ENCODE data around the gene PTGER4.
"Not testable (repeated sequence)": the region's sequence is repeated elsewhere in the genome, so short reads cannot be mapped to it uniquely, and the experiment has no call there.

The PTGER4 gene

GRCh38 chr5:40655138-40655537 lies 24.6 kb upstream of the PTGER4 start:
- Mint-ChIP-seq H3K4me1 (ENCODE audit: low read depth) (peaks cover 67% of the 10 kb centered on the region), H3K4me3 (peak overlapping the region; percentile 86), H3K27ac (peak overlapping the region; percentile 93), H3K9me3 (peaks cover 3% of the 10 kb centered on the region), H3K27me3 (ENCODE audit: low read depth) (no peaks in the 10 kb centered on the region), H3K36me3 (ENCODE audit: low read depth) (peaks cover 8% of the 10 kb centered on the region)
- DNase-seq (ENCODE audit: low spot score): no peak

GRCh38 chr5:40656091-40656490 lies 23.6 kb upstream of the PTGER4 start:
- not testable (repeated sequence) for H3K27ac Mint-ChIP-seq; H3K27me3 Mint-ChIP-seq (ENCODE audit: low read depth); H3K9me3 Mint-ChIP-seq; H3K36me3 Mint-ChIP-seq (ENCODE audit: low read depth); DNase-seq (ENCODE audit: low spot score)
- peak overlapping the region; percentile 56 for H3K4me3 Mint-ChIP-seq
- H3K4me1 Mint-ChIP-seq (ENCODE audit: low read depth): peaks cover 59% of the 10 kb centered on the region

GRCh38 chr5:40656766-40657165 lies 22.9 kb upstream of the PTGER4 start:
- Mint-ChIP-seq H3K4me1 (ENCODE audit: low read depth) (peaks cover 55% of the 10 kb centered on the region), H3K27me3 (ENCODE audit: low read depth) (no peaks in the 10 kb centered on the region), H3K27ac (no peak overlapping the region), H3K36me3 (ENCODE audit: low read depth) (peaks cover 3% of the 10 kb centered on the region), H3K4me3 (no peak overlapping the region), H3K9me3 (peaks cover 3% of the 10 kb centered on the region)
- no peak for DNase-seq (ENCODE audit: low spot score)

GRCh38 chr5:40660751-40661150 lies 19.0 kb upstream of the PTGER4 start:
- no peak overlapping the region for H3K27ac Mint-ChIP-seq
- no peak overlapping the region for H3K4me3 Mint-ChIP-seq
- H3K9me3 Mint-ChIP-seq: peaks cover 3% of the 10 kb centered on the region
- H3K4me1 Mint-ChIP-seq (ENCODE audit: low read depth): peaks cover 22% of the 10 kb centered on the region
- no peak for DNase-seq (ENCODE audit: low spot score)
- H3K27me3 Mint-ChIP-seq (ENCODE audit: low read depth): no peaks in the 10 kb centered on the region
- H3K36me3 Mint-ChIP-seq (ENCODE audit: low read depth): peaks cover 3% of the 10 kb centered on the region

GRCh38 chr5:40665635-40666298 lies 13.9 kb upstream of the PTGER4 start:
- Mint-ChIP-seq H3K4me1 (ENCODE audit: low read depth) (peaks cover 22% of the 10 kb centered on the region), H3K4me3 (no peak overlapping the region), H3K9me3 (no peaks in the 10 kb centered on the region), H3K36me3 (ENCODE audit: low read depth) (no peaks in the 10 kb centered on the region), H3K27me3 (ENCODE audit: low read depth) (no peaks in the 10 kb centered on the region), H3K27ac (no peak overlapping the region)
- DNase-seq (ENCODE audit: low spot score): no peak

- Mint-ChIP-seq H3K36me3 (ENCODE audit: low read depth) (no peaks in the 10 kb centered on the region), H3K27ac (no peak overlapping the region), H3K27me3 (ENCODE audit: low read depth) (no peaks in the 10 kb centered on the region), H3K9me3 (no peaks in the 10 kb centered on the region), H3K4me1 (ENCODE audit: low read depth) (peaks cover 27% of the 10 kb centered on the region), H3K4me3 (no peak overlapping the region)
- no peak for DNase-seq (ENCODE audit: low spot score)
These were observed 13.1 kb upstream of the PTGER4 start for GRCh38 chr5:40666657-40667056.

GRCh38 chr5:40667161-40667663 lies 12.5 kb upstream of the PTGER4 start:
- Mint-ChIP-seq H3K36me3 (ENCODE audit: low read depth) (no peaks in the 10 kb centered on the region), H3K27ac (no peak overlapping the region), H3K4me1 (ENCODE audit: low read depth) (peaks cover 29% of the 10 kb centered on the region), H3K9me3 (no peaks in the 10 kb centered on the region), H3K4me3 (no peak overlapping the region), H3K27me3 (ENCODE audit: low read depth) (no peaks in the 10 kb centered on the region)
- DNase-seq (ENCODE audit: low spot score): no peak

- peaks cover 52% of the 10 kb centered on the region for H3K4me1 Mint-ChIP-seq (ENCODE audit: low read depth)
- no peaks in the 10 kb centered on the region for H3K27me3 Mint-ChIP-seq (ENCODE audit: low read depth)
These were observed 9.9 kb upstream of the PTGER4 start for GRCh38 chr5:40669606-40670390.

GRCh38 chr5:40672425-40672824 lies 7.3 kb upstream of the PTGER4 start:
- Mint-ChIP-seq H3K4me3 (no peak overlapping the region), H3K36me3 (ENCODE audit: low read depth) (peaks cover 8% of the 10 kb centered on the region), H3K4me1 (ENCODE audit: low read depth) (peaks cover 72% of the 10 kb centered on the region), H3K27me3 (ENCODE audit: low read depth) (no peaks in the 10 kb centered on the region), H3K27ac (no peak overlapping the region), H3K9me3 (no peaks in the 10 kb centered on the region)
- no peak for DNase-seq (ENCODE audit: low spot score)

More at GRCh38 chr5:40669606-40670390, 9.9 kb upstream of the PTGER4 start:
- DNase-seq (ENCODE audit: low spot score): no peak
- H3K4me3 Mint-ChIP-seq: peak overlapping the region; percentile 50
- no peak overlapping the region for H3K27ac Mint-ChIP-seq
- no peaks in the 10 kb centered on the region for H3K9me3 Mint-ChIP-seq
- peaks cover 3% of the 10 kb centered on the region for H3K36me3 Mint-ChIP-seq (ENCODE audit: low read depth)

- no peaks in the 10 kb centered on the region for H3K27me3 Mint-ChIP-seq (ENCODE audit: low read depth)
- peak overlapping the region; percentile 69 for H3K4me3 Mint-ChIP-seq
- no peak for DNase-seq (ENCODE audit: low spot score)
- peak overlapping the region; percentile 60 for H3K27ac Mint-ChIP-seq
- H3K36me3 Mint-ChIP-seq (ENCODE audit: low read depth): peaks cover 10% of the 10 kb centered on the region
- H3K4me1 Mint-ChIP-seq (ENCODE audit: low read depth): peaks cover 74% of the 10 kb centered on the region
- no peaks in the 10 kb centered on the region for H3K9me3 Mint-ChIP-seq
These were observed 5.0 kb upstream of the PTGER4 start for GRCh38 chr5:40674661-40675235.

- Mint-ChIP-seq H3K27ac (peak overlapping the region; percentile 92), H3K9me3 (no peaks in the 10 kb centered on the region), H3K27me3 (ENCODE audit: low read depth) (no peaks in the 10 kb centered on the region), H3K4me3 (peak overlapping the region; percentile 69), H3K4me1 (ENCODE audit: low read depth) (peaks cover 66% of the 10 kb centered on the region), H3K36me3 (ENCODE audit: low read depth) (peaks cover 14% of the 10 kb centered on the region)
- DNase-seq (ENCODE audit: low spot score): peak; percentile 65
These were observed 4.2 kb upstream of the PTGER4 start for GRCh38 chr5:40675396-40676133.

GRCh38 chr5:40676613-40677343 lies 2.9 kb upstream of the PTGER4 start:
- peak overlapping the region; percentile 69 for H3K4me3 Mint-ChIP-seq
- H3K4me1 Mint-ChIP-seq (ENCODE audit: low read depth): peaks cover 58% of the 10 kb centered on the region
- no peaks in the 10 kb centered on the region for H3K27me3 Mint-ChIP-seq (ENCODE audit: low read depth)
- H3K9me3 Mint-ChIP-seq: no peaks in the 10 kb centered on the region
- DNase-seq (ENCODE audit: low spot score): no peak
- H3K27ac Mint-ChIP-seq: peak overlapping the region; percentile 92
- peaks cover 26% of the 10 kb centered on the region for H3K36me3 Mint-ChIP-seq (ENCODE audit: low read depth)

- no peak for DNase-seq (ENCODE audit: low spot score)
- peaks cover 33% of the 10 kb centered on the region for H3K36me3 Mint-ChIP-seq (ENCODE audit: low read depth)
- H3K27ac Mint-ChIP-seq: peak overlapping the region; percentile 92
- H3K27me3 Mint-ChIP-seq (ENCODE audit: low read depth): no peaks in the 10 kb centered on the region
- no peaks in the 10 kb centered on the region for H3K9me3 Mint-ChIP-seq
- peak overlapping the region; percentile 69 for H3K4me3 Mint-ChIP-seq
- peaks cover 55% of the 10 kb centered on the region for H3K4me1 Mint-ChIP-seq (ENCODE audit: low read depth)
These were observed 2.3 kb upstream of the PTGER4 start for GRCh38 chr5:40677456-40677855.
